Vagina (tissue), 2 donors: ENCODE measurements around the gene ZER1. TPM values are rescaled to one million over a fixed set of nuclear protein-coding genes. Genes with fewer than 3 reads are reported as not detected.
"Not testable (repeated sequence)": the region's sequence is repeated elsewhere in the genome, so short reads cannot be mapped to it uniquely, and the experiment has no call there.

Source experiments
- DNase-seq, 2 donors: peaks; one replicate each; pipeline ENCODE4 v3.0.0-alpha.2; 2017; ENCODE audit errors: extremely low spot score in 2 of 2
- H3K27ac ChIP-seq: fragments of 200-600 bp; sonication (generic); one replicate; pipeline ENCODE4 v1.5.1; 2019
- H3K27me3 ChIP-seq: fragments of 200-600 bp; sonication (generic); one replicate; pipeline ENCODE4 v1.5.1; 2019
- H3K36me3 ChIP-seq, 2 donors: fragments of 200-600 bp; sonication (generic); one replicate each; pipeline ENCODE4 v1.5.1; 2017 to 2019
- H3K4me1 ChIP-seq: fragments of 200-600 bp; sonication (generic); one replicate; pipeline ENCODE4 v1.5.1; 2019
- H3K4me3 ChIP-seq, 2 donors: fragments of 200-600 bp; sonication (generic); 1 replicate in 1 of 2; 2 replicates in 1 of 2; pipeline ENCODE4 v1.5.1; 2016 to 2019
- H3K9me3 ChIP-seq: fragments of 200-600 bp; sonication (generic); one replicate; pipeline ENCODE4 v1.5.1; 2019
- CTCF ChIP-seq, 3 experiments: fragments of 450-650 bp in 2 of 3; fragments of 200-600 bp in 1 of 3; sonication (generic) in 1 of 3; IDR thresholded peaks; one replicate each; pipeline ENCODE4 v1.5.1; 2017 to 2019; ENCODE audit warnings: antibody characterized with exemption in 3 of 3, mild to moderate bottlenecking in 2 of 3, moderate library complexity in 2 of 3
- POLR2A ChIP-seq, 2 donors: fragments of 450-650 bp; IDR thresholded peaks; one replicate each; pipeline ENCODE4 v1.6.1; 2017; ENCODE audit warnings: antibody characterized with exemption in 2 of 2, mild to moderate bottlenecking in 2 of 2, moderate library complexity in 2 of 2
- POLR2AphosphoS5 ChIP-seq, 2 donors: sonication (generic); formaldehyde crosslinking; IDR thresholded peaks; one replicate each; pipeline ENCODE4 v1.9.0; 2017; ENCODE audit warnings: antibody characterized with exemption in 2 of 2, mild to moderate bottlenecking in 2 of 2, low read depth in 1 of 2; ENCODE audit not compliant: insufficient read depth in 1 of 2
- intact Hi-C: fragments of 100-400 bp; cut with DNase I; formaldehyde crosslinking; loops from one replicate; pipeline ENCODE4 v1.15.1; 2023
- total RNA-seq: library from RNA; depleted of rRNA; stranded (reverse); fragments of >200 nt; gene quantifications from one replicate; pipeline ENCODE4 v1.2.3, GENCODE V29; 2016

The ZER1 gene
- total RNA-seq, 1 donor from 2014 or later = 54.8 TPM

- Histone ChIP-seq H3K4me3 (no peak overlapping the region), H3K27ac (no peak overlapping the region), H3K4me1 (peaks cover 16% of the 10 kb centered on the region), H3K9me3 (no peaks in the 10 kb centered on the region), H3K36me3 (peaks cover 0 to 2% of the 10 kb centered on the region in 2 donors), H3K27me3 (no peaks in the 10 kb centered on the region)
- no peak for DNase-seq
- TF ChIP-seq CTCF (IDR thresholded peaks at IDR 0.05) (no peak), POLR2A (IDR thresholded peaks at IDR 0.05) (no peak), POLR2AphosphoS5 (IDR thresholded peaks at IDR 0.05; ENCODE audit: insufficient read depth in 1 of 2, low read depth in 1 of 2) (no peak)
- intact Hi-C loops = no loop called here
These were observed 70.4 kb downstream of the ZER1 start for GRCh38 chr9:128701227-128701854.

- DNase-seq, H3K27ac ChIP-seq, H3K9me3 ChIP-seq, H3K27me3 ChIP-seq, H3K4me3 ChIP-seq: not testable (repeated sequence)
- Histone ChIP-seq H3K4me1 (peaks cover 16% of the 10 kb centered on the region), H3K36me3 (peaks cover 0 to 21% of the 10 kb centered on the region in 2 donors)
- intact Hi-C loops = loop anchor here (10.0 kb wide), 1 partner anchor 64 kb away; no protein-coding TSS in a partner anchor
These were observed 72.5 kb downstream of the ZER1 start for GRCh38 chr9:128699096-128699795.

- Histone ChIP-seq H3K4me1 (peaks cover 6% of the 10 kb centered on the region), H3K4me3 (no peak overlapping the region), H3K27ac (no peak overlapping the region), H3K36me3 (peaks cover 0 to 42% of the 10 kb centered on the region in 2 donors), H3K27me3 (no peaks in the 10 kb centered on the region), H3K9me3 (no peaks in the 10 kb centered on the region)
- DNase-seq = no peak
- intact Hi-C loops = loop anchor here (10.0 kb wide), 1 partner anchor 62 kb away; no protein-coding TSS in a partner anchor
- TF ChIP-seq POLR2AphosphoS5 (IDR thresholded peaks at IDR 0.05; ENCODE audit: insufficient read depth in 1 of 2, low read depth in 1 of 2) (no peak), POLR2A (IDR thresholded peaks at IDR 0.05) (no peak), CTCF (IDR thresholded peaks at IDR 0.05) (no peak)
These were observed 74.6 kb downstream of the ZER1 start for GRCh38 chr9:128696923-128697707.

GRCh38 chr9:128694344-128694743 is 77.4 kb downstream of the ZER1 start:
- Histone ChIP-seq H3K36me3 (peaks cover 0 to 51% of the 10 kb centered on the region in 2 donors), H3K9me3 (no peaks in the 10 kb centered on the region), H3K4me1 (peaks cover 15% of the 10 kb centered on the region), H3K27ac (no peak overlapping the region), H3K4me3 (no peak overlapping the region), H3K27me3 (no peaks in the 10 kb centered on the region)
- TF ChIP-seq POLR2AphosphoS5 (IDR thresholded peaks at IDR 0.05; ENCODE audit: insufficient read depth in 1 of 2, low read depth in 1 of 2) = no peak
- TF ChIP-seq CTCF (IDR thresholded peaks at IDR 0.05) = no peak
- no peak for TF ChIP-seq POLR2A (IDR thresholded peaks at IDR 0.05)
- DNase-seq = no peak
- intact Hi-C loops = loop anchor here (10.0 kb wide), 1 partner anchor 60 kb away; no protein-coding TSS in a partner anchor

- H3K36me3 ChIP-seq = peaks cover 0 to 51% of the 10 kb centered on the region in 2 donors
- not testable (repeated sequence) for H3K27me3 ChIP-seq, H3K27ac ChIP-seq, H3K9me3 ChIP-seq, DNase-seq, H3K4me3 ChIP-seq
- intact Hi-C loops = loop anchor here (10.0 kb wide), 1 partner anchor 59 kb away; no protein-coding TSS in a partner anchor
- H3K4me1 ChIP-seq = peaks cover 15% of the 10 kb centered on the region
These were observed 78.0 kb downstream of the ZER1 start for GRCh38 chr9:128693738-128694137.
